ENCODE data around the gene B3GNT5.

GRCh38 chr3:183212096-183212495 is 41.0 kb upstream of the B3GNT5 start:
- TF ChIP-seq POLR2AphosphoS5 (IDR thresholded peaks at IDR 0.05; ENCODE audit: control insufficient read depth, insufficient read depth, low read depth, low read length) (no peak), EZH2 (IDR thresholded peaks at IDR 0.05; ENCODE audit: borderline replicate concordance, low read depth, low read length) (no peak), CEBPG (CRISPR knock-in tag; IDR thresholded peaks at IDR 0.05) (no peak), CEBPG (tag; conservative IDR thresholded peaks at IDR 0.05 in 1 of 2, IDR thresholded peaks at IDR 0.05 in 1 of 2) (no peak)
